Ramos (cell line): Measurements from ENCODE around the gene NKAIN2.
"Not testable (repeated sequence)": the region's sequence is repeated elsewhere in the genome, so short reads cannot be mapped to it uniquely, and the experiment has no call there.

Experiments used
- in situ Hi-C: fragments of 300-500 bp; cut with MboI; formaldehyde crosslinking; loops from one replicate; pipeline ENCODE4 v1.14.3; 2022; ENCODE audit warnings: low sequenced_read_pairs; ENCODE audit not compliant: unreplicated experiment

Gene NKAIN2

GRCh38 chr6:124010574-124010973 is 206.9 kb downstream of the NKAIN2 start:
- in situ Hi-C loops = no loop called here

- in situ Hi-C loops = no loop called here
These were observed 207.5 kb downstream of the NKAIN2 start for GRCh38 chr6:124011180-124011579.

GRCh38 chr6:124022051-124022450 is 218.4 kb downstream of the NKAIN2 start:
- in situ Hi-C loops = not testable (repeated sequence)

- in situ Hi-C loops = no loop called here
These were observed 219.0 kb downstream of the NKAIN2 start for GRCh38 chr6:124022641-124023040.

GRCh38 chr6:124026694-124027093 is 223.0 kb downstream of the NKAIN2 start:
- in situ Hi-C loops = no loop called here

GRCh38 chr6:124027392-124027791 is 223.7 kb downstream of the NKAIN2 start:
- in situ Hi-C loops = no loop called here

GRCh38 chr6:124028117-124028516 is 224.5 kb downstream of the NKAIN2 start:
- in situ Hi-C loops = no loop called here

GRCh38 chr6:124029567-124029966 is 225.9 kb downstream of the NKAIN2 start:
- in situ Hi-C loops = no loop called here

GRCh38 chr6:124033501-124033900 is 229.8 kb downstream of the NKAIN2 start:
- in situ Hi-C loops = no loop called here

- in situ Hi-C loops = no loop called here
These were observed 232.7 kb downstream of the NKAIN2 start for GRCh38 chr6:124036384-124036783.

- in situ Hi-C loops = no loop called here
These were observed 237.0 kb downstream of the NKAIN2 start for GRCh38 chr6:124040655-124041054.

- in situ Hi-C loops = no loop called here
These were observed 248.5 kb downstream of the NKAIN2 start for GRCh38 chr6:124052120-124052519.

- in situ Hi-C loops = no loop called here
These were observed 249.7 kb downstream of the NKAIN2 start for GRCh38 chr6:124053315-124053714.

GRCh38 chr6:124054034-124054433 is 250.4 kb downstream of the NKAIN2 start:
- in situ Hi-C loops = no loop called here

GRCh38 chr6:124055395-124055794 is 251.7 kb downstream of the NKAIN2 start:
- in situ Hi-C loops = no loop called here

- in situ Hi-C loops = no loop called here
These were observed 252.3 kb downstream of the NKAIN2 start for GRCh38 chr6:124055963-124056362.

- in situ Hi-C loops = no loop called here
These were observed 253.0 kb downstream of the NKAIN2 start for GRCh38 chr6:124056407-124057334.

GRCh38 chr6:124057461-124057860 is 253.8 kb downstream of the NKAIN2 start:
- in situ Hi-C loops = no loop called here

- in situ Hi-C loops = no loop called here
These were observed 260.9 kb downstream of the NKAIN2 start for GRCh38 chr6:124064317-124065113.

GRCh38 chr6:124066269-124066668 is 262.6 kb downstream of the NKAIN2 start:
- in situ Hi-C loops = no loop called here

GRCh38 chr6:124066946-124067552 is 263.4 kb downstream of the NKAIN2 start:
- in situ Hi-C loops = no loop called here
